GM19328 (cell line): Measurements from ENCODE around the gene NT5M.
"Not testable (repeated sequence)": the region's sequence is repeated elsewhere in the genome, so short reads cannot be mapped to it uniquely, and the experiment has no call there.

Experiments used
- ATAC-seq: cut with Tn5 transposase; IDR thresholded peaks from one replicate; pipeline ENCODE4 v1.9.1; 2021; ENCODE audit warnings: mild to moderate bottlenecking, moderate library complexity; ENCODE audit not compliant: unreplicated experiment

NT5M gene

DNA sequence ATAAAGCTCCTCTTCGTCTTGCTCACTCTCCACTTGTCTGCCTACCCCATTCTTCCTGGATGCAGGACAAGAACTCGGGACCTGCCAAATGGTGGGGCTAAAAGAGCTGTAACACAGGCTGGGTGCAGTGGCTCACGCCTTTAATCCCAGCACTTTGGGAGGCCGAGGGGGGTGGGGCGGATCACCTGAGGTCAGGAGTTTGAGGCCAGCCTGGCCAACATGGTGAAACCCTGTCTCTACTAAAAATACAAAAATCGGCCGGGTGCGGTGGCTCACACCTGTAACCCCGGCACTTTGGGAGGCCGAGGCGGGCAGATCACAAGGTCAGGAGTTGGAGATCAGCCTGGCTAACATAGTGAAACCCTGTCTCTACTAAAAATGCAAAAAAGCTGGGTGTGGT, 1.5 kb upstream of the NT5M start:
- ATAC-seq, result not testable (repeated sequence)

- no peak for ATAC-seq
Measured at GRCh38 chr17:17303847-17304490, 796 bp downstream of the NT5M start.

- no peak for ATAC-seq
Measured at GRCh38 chr17:17304521-17304985, 1.4 kb downstream of the NT5M start.

DNA sequence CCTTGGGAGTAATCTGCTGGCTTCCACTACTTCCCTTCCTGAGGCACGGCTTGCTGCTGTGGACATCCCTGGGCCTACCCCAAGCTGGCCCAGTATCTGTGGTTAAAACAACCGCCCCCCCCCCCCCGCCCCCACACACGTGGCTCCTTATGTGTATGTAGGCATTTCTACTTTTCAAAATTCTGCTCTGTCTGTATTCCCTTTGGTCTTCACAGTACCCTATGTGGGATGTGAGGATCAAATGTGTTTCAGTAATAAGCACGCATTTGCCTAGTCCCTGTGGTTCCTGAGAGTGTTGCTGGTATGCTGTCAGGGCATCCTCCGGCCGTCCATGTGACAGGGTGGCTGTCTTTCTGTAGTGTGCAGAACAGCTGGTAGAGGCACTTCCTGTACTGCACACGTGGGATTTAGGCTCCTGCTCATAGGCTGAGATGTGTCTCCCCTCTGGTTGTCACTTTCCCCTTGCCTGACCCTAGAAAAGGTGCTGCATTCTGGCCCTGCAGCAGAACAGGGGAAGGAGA, 2.2 kb downstream of the NT5M start:
- no peak for ATAC-seq

GRCh38 chr17:17309356-17309755, 6.2 kb downstream of the NT5M start:
- no peak for ATAC-seq

GRCh38 chr17:17313350-17313991, 10.3 kb downstream of the NT5M start:
- ATAC-seq, result no peak

DNA sequence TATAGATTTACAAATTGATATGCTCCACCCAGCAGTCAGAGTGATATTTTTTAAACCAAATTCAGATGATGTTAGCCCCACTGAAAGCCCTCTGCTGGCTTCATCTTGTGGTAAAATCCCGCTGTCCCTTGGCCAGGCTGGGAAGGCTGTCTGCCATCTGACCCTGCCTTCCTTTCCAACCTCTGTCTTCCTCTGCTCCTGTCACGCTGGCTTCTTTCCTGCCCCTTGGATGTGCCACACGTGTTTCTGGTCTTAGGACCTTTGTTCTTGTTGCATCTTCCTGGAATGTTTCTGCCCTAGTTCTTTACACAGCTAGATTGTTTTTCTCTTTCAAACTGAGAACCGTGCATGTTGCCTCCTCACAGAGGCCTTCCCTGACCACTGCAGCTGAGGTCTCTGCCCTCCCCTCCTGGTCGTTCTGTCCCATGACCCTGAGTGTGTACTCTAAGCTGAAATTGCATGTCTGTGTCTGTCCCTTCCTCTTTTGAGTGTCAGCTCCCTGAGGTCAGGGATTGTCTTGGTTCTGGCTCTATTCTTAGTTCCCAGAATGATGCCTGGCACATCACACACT, 11.4 kb downstream of the NT5M start:
- no peak for ATAC-seq

DNA sequence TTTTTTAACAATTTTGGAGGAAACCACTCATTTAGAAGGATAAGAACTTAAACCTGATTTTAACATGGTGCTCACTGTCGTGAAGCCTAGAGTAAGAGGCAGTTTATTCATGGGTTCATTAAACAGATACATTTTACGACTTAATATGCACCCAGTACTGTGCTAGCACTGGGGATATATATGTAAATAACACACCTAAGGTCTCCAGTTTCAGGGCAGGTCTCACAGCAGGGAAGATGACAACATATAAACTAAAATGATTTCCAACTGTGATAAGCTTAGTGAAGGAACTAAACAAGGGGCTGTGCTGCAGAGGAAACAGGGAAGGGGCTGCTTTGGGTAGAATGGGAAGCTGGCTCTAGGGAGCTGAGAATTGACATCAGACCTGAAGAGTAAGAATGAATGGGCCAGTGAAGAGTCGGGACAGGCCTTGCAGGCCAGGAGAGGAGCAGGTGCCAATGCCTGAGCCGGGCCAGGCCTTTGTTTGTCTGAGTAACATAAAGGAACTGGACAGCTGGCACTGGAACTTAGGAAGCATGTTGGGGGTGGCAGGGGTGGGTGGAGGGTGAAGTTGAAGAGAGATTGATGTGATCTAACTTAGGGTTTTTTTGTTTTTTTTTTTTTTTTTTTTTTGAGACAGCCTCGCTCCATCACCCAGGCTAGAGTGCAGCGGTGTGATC, 12.1 kb downstream of the NT5M start:
- no peak for ATAC-seq

DNA sequence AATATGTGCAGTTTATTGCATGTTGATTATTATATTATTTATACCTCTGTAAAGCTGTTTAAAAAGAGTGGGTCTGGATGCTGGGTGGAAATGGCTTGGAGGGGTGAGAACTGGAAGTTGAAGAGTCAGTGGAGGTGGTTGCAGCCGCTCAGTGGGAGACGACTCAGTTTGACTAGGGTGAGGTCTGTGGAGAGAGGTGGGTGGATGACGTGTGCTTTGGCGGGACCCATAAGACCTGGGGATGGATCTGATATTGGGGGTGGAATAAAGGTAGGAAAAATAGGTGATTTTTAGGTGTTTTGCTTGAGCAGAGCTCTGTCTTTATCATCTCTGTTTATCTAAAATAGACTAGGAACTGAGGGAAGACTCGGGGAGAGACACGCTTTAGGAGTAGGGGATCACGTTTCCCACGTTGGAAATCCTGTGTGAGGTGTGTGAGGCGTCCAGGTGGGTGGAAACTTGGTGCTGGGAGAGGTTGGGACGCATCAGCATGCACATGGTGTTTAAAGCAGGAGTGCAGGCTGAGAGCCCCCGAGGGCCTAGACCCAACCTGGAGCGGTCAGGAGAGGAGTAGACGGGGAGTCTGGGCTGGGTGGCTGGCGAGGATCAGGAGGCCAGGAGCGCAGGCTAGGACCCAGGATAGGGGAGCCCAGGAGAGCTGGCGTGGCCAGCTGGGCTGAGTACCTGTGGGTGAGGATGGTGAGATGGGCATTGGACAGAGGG, 17.2 kb downstream of the NT5M start:
- no peak for ATAC-seq

GRCh38 chr17:17320911-17321220, 17.7 kb downstream of the NT5M start:
- ATAC-seq, result no peak

- ATAC-seq, result no peak
Measured at GRCh38 chr17:17321356-17322025, 18.3 kb downstream of the NT5M start.

DNA sequence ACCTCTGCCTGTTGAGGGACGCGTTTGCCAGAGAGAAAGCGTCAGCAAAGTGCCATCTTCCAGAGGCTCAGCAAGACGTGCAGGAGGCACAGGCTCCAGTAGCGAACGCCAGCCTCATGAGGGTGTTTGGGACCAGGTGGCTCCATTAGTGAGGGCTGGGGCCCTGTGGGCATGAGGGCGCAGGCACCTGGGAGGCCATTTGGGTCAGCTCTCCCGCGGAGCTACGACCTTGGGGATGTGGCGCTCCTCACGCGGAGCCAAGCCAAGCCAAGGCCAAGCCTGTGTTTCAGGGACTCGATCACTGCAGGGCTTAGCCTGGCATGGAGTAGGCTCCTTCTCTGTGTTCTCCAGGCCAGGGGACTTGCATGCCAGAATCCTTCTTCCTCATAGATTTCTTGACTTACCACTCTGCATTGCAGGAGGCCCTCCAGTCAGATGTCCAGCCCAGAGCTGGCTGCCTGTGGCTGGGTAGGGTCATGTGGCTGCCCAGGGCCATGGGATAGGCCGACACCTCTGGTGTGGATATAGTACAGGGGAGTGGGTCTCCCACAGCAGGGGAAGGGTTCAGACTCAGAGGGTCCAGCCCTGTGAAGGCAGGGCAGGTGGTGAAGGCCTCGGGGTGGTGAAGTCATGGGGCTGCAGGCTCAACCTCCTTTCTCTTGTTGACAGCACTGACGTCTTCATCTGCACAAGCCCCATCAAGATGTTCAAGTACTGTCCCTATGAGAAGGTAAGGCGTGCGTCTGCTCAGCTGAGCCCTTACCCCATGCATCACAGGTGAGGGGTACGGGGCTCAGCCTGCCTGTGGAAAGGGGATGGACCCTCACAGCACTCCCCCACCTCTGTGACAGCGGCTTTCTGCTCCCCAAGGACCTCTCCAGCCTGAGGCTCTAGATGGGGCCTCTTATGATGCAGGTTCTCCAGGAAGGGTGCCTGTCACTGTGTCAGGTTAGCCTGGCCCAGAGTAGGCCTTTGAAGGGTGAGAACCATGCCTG, 19.6 kb downstream of the NT5M start:
- no peak for ATAC-seq

DNA sequence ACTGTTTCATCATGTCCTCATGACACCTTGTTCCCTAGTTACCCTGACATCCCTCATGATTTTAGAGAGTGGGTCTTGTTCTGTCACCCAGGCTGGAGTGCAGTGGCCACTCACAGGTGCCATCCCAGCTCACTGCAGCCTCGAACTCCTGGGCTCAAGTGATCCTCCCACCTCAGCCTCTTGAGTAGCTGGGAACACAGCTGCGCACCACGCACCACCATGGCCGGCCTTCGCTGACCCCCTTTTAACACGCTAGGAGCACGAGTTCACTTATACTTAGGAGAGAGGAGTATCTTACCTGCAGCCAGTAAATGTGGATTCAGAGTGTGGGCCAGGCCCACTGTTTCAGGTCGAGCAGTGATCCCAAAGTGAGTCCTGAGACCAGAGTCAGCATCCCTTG, 21.4 kb downstream of the NT5M start:
- no peak for ATAC-seq

DNA sequence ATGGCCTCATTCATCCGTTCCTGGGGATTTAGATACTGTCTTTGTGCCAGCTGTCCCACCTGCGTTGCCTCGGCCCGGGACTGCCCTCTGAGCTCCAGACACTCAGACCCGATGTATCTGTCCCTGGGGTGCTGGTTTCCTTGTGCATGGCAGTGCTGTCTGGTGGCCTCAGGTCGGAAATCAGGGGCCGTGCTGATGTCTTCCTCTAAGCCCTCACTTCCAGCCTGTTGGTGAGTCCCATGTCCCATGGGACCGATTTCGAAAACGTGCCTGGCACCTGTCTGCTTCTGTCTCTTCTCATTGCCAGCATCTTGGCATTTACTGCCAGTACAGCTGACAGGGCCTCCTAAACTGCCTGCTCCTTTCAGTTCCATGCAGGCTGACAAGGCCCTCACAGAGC, 22.1 kb downstream of the NT5M start:
- no peak for ATAC-seq

GRCh38 chr17:17325816-17326215, 22.6 kb downstream of the NT5M start:
- no peak for ATAC-seq

DNA sequence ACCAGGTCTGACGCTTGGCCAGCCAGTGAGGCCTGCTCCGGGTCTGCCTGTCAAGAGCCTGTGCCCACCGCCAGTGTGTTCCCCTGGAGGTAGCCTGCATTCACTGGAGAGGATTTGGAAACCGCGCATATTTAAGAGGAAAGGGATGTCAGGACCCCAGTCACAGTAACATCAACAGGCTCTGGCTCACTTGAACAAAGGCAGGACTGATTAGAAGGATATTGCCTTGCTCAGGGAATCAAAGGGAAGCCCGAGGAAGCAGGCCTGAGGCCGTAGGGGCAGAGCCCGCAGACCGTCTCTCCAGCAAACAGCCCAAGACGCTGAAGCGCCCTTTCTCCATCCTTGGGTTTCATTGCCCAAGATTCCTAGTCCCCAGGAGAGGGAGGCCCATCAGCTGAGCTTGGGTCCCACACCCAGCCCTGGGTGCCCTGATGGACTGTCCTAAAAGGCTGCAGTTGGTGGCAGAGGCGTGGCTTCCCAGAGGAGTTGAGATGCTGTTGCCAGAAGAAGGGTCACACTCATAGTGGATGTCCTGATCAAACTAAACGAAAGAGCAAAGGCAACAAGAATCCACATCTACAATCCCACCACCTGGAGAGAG, 23.2 kb downstream of the NT5M start:
- ATAC-seq, result no peak

DNA sequence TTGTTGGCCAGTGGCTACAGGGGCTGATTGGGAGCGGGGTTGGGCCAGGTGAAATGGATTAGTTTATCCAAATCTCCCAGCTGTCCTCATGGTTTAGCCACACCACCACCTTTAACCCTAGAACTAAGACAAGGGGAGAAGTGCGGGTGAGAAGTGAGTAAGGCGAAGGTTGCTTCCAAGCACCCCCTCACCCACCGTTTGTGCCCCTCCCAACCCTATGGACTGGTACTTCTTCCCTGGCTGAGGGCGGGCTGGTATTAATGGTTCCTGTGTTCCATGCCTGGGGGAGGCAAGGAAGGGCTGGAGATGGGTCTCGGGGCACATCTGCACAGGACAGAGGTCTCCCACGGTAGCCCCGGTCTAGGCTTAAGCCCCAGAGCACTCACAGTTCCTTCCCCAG, 25.1 kb downstream of the NT5M start:
- no peak for ATAC-seq

GRCh38 chr17:17341452-17341851, 38.3 kb downstream of the NT5M start:
- no peak for ATAC-seq
